Mesothelial cell of epicardium (in vitro differentiated cells): ENCODE measurements around the gene RTKN2. TPM values are rescaled to one million over a fixed set of nuclear protein-coding genes. Genes with fewer than 3 reads are reported as not detected.

Source experiments
- DNase-seq, 2 experiments: peaks; one replicate each; pipeline ENCODE4 v3.0.0; 2021; ENCODE audit warnings: low spot score in 2 of 2; ENCODE audit not compliant: unreplicated experiment in 2 of 2
- H3K27ac Mint-ChIP-seq: 2 replicates; pipeline ENCODE4 v1.8.0; 2021; ENCODE audit warnings: mixed read lengths
- H3K27me3 Mint-ChIP-seq: 2 replicates; pipeline ENCODE4 v1.8.0; 2021; ENCODE audit warnings: low read depth, mixed read lengths
- H3K36me3 Mint-ChIP-seq: 2 replicates; pipeline ENCODE4 v1.8.0; 2021; ENCODE audit warnings: mixed read lengths
- H3K4me1 Mint-ChIP-seq: 2 replicates; pipeline ENCODE4 v1.8.0; 2021; ENCODE audit warnings: mixed read lengths
- H3K4me3 Mint-ChIP-seq: 2 replicates; pipeline ENCODE4 v1.8.0; 2021; ENCODE audit warnings: mild to moderate bottlenecking, moderate library complexity, mixed read lengths
- H3K9me3 Mint-ChIP-seq: 2 replicates; pipeline ENCODE4 v1.8.0; 2021; ENCODE audit warnings: mixed read lengths
- total RNA-seq: library from RNA; stranded (reverse); gene quantifications from 3 replicates; pipeline ENCODE4 v1.2.1, GENCODE V29; 2021
- TF ChIP-seq, protein P1 (sequence below): fragments of 200-600 bp; sonication (generic); IDR thresholded peaks from one replicate; pipeline ENCODE4 v1.5.0; 2021; ENCODE audit warnings: antibody characterized with exemption; ENCODE audit not compliant: unreplicated experiment

The RTKN2 gene
- total RNA-seq, 1 donor from 2014 or later = 6.1 TPM

GRCh38 chr10:62217683-62218082 lies 51.0 kb downstream of the RTKN2 start:
- no peak for DNase-seq
- H3K4me3 Mint-ChIP-seq = no peak overlapping the region
- H3K4me1 Mint-ChIP-seq = no peaks in the 10 kb centered on the region
- no peak overlapping the region for H3K27ac Mint-ChIP-seq
- TF ChIP-seq, protein P1, sequence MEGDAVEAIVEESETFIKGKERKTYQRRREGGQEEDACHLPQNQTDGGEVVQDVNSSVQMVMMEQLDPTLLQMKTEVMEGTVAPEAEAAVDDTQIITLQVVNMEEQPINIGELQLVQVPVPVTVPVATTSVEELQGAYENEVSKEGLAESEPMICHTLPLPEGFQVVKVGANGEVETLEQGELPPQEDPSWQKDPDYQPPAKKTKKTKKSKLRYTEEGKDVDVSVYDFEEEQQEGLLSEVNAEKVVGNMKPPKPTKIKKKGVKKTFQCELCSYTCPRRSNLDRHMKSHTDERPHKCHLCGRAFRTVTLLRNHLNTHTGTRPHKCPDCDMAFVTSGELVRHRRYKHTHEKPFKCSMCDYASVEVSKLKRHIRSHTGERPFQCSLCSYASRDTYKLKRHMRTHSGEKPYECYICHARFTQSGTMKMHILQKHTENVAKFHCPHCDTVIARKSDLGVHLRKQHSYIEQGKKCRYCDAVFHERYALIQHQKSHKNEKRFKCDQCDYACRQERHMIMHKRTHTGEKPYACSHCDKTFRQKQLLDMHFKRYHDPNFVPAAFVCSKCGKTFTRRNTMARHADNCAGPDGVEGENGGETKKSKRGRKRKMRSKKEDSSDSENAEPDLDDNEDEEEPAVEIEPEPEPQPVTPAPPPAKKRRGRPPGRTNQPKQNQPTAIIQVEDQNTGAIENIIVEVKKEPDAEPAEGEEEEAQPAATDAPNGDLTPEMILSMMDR = no peak
- H3K9me3 Mint-ChIP-seq = no peaks in the 10 kb centered on the region
- no peaks in the 10 kb centered on the region for H3K36me3 Mint-ChIP-seq
- no peaks in the 10 kb centered on the region for H3K27me3 Mint-ChIP-seq

DNA sequence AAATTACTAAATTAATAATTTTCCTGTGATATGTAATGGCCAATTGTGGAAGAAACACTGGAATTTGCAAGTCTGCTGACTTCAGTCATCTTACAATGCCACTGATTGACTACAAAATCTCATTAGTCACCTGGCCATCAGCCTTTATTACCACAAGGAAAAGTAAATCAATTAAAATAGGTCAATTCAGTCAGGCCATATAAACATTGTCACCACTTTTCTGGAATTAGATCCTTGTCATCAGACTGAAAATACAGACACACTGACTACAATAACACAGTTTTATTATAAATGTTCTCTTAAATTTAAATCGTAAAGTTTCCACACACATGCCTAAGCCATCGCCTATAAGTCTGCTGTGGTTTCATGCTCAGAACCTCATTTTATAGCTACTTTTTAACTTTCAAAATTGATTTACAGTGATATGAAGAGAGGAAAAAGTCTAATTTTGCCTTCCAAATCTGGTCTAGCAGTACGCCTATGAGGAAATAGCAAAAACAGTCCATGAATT lies 54.2 kb downstream of the RTKN2 start:
- TF ChIP-seq, protein P1 = no peak
- Mint-ChIP-seq H3K36me3 (no peaks in the 10 kb centered on the region), H3K4me1 (no peaks in the 10 kb centered on the region), H3K4me3 (no peak overlapping the region), H3K27ac (no peak overlapping the region), H3K27me3 (no peaks in the 10 kb centered on the region), H3K9me3 (no peaks in the 10 kb centered on the region)
- no peak for DNase-seq

DNA sequence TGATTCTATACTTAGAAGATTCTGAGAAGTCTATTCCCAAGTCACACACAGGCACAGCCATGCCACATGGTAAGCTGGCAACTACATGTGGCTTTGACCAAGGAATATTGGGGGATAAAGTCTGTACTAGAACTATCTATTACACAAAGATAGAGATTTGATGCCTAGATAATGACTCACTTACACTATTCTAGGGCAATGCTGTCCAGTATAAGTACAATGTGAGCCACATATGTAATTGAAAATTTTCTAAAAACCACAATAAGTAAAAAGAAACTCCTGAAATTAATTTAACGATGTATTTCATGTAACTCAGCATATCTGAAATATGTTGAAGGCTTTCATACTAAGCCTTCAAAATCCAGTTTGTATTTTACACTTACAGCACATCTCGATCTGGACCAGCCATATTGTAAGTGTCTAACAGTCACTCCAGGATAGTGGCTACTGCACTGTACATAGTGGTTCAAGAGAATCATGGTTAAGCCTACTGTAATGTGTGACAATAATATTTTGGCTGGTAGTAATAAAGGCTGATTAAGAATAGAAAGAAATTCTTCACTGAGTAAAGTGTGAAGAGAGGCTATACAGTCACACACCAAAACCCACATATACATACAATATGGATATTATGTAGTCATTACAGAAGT lies 62.8 kb downstream of the RTKN2 start:
- H3K9me3 Mint-ChIP-seq = no peaks in the 10 kb centered on the region
- TF ChIP-seq, protein P1 = no peak
- peaks cover 3% of the 10 kb centered on the region for H3K36me3 Mint-ChIP-seq
- H3K4me3 Mint-ChIP-seq = no peak overlapping the region
- no peaks in the 10 kb centered on the region for H3K4me1 Mint-ChIP-seq
- no peak for DNase-seq
- no peaks in the 10 kb centered on the region for H3K27me3 Mint-ChIP-seq
- no peak overlapping the region for H3K27ac Mint-ChIP-seq

- Mint-ChIP-seq H3K9me3 (no peaks in the 10 kb centered on the region), H3K4me3 (no peak overlapping the region), H3K36me3 (peaks cover 9% of the 10 kb centered on the region), H3K27ac (no peak overlapping the region), H3K27me3 (no peaks in the 10 kb centered on the region), H3K4me1 (peaks cover 5% of the 10 kb centered on the region)
- no peak for DNase-seq
- TF ChIP-seq, protein P1 = no peak
Measured at GRCh38 chr10:62199584-62199983, 69.1 kb downstream of the RTKN2 start.

DNA sequence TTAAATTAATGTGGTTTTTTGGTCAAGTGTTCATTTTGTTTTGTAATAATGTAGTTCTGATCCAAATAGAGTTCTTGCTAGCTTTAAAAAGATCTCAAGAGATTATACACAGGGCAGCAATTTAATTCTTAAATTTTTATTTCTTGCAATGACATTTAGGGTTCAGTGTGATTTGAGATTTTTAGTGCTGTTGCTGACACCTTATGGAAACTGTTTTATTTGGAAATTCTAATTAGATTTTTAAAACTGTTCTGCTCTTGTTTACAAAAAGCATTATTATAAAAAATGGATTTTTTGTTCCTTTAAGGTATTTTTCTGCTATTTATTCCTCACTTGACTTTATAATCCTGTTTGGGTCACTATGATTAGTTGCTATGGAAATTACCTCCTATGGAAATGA lies 72.1 kb downstream of the RTKN2 start:
- no peak for DNase-seq
- H3K4me1 Mint-ChIP-seq = peaks cover 5% of the 10 kb centered on the region
- H3K36me3 Mint-ChIP-seq = peaks cover 6% of the 10 kb centered on the region
- H3K27ac Mint-ChIP-seq = no peak overlapping the region
- H3K27me3 Mint-ChIP-seq = no peaks in the 10 kb centered on the region
- H3K9me3 Mint-ChIP-seq = no peaks in the 10 kb centered on the region
- no peak overlapping the region for H3K4me3 Mint-ChIP-seq
- TF ChIP-seq, protein P1 = no peak

GRCh38 chr10:62195675-62195926 lies 73.0 kb downstream of the RTKN2 start:
- Mint-ChIP-seq H3K9me3 (no peaks in the 10 kb centered on the region), H3K27ac (no peak overlapping the region), H3K4me1 (peaks cover 5% of the 10 kb centered on the region), H3K36me3 (peaks cover 8% of the 10 kb centered on the region), H3K27me3 (no peaks in the 10 kb centered on the region), H3K4me3 (no peak overlapping the region)
- TF ChIP-seq, protein P1 = no peak
- no peak for DNase-seq
